Measurements from ENCODE around the gene ARMC8.

DNA sequence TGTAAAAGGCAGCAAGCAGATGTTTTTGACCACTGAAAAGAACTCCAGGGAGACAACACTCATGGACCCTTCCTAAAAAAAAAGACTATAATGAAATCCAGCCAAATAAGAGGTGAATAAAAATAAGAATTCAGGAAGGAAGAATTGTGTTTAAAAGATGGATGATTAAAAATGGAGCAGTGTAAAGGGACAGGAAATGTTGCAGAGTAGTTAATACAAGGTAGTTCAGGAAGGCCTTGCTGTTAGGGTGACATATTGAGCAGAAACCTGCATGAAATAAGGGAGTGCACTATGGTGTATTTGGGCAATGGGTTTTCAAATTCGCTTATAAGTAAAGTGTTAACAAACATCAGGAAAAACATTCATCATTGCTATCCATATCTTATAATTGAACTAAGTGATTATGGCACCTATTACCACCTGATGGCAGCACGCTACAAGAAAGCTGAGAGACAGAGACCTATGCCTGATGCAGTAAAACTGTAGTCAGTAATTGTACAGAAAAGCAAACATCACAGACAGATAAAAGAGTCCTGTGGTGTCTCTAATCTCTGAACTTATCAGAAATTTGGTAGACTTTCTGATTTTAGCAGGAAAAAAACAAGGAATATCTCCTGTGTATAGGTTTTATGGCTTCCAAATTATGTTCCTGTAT is 6.6 kb upstream of the ARMC8 start:
- TF ChIP-seq EZH2phosphoT487 (IDR thresholded peaks at IDR 0.05), result no peak
- TF ChIP-seq, protein P1, sequence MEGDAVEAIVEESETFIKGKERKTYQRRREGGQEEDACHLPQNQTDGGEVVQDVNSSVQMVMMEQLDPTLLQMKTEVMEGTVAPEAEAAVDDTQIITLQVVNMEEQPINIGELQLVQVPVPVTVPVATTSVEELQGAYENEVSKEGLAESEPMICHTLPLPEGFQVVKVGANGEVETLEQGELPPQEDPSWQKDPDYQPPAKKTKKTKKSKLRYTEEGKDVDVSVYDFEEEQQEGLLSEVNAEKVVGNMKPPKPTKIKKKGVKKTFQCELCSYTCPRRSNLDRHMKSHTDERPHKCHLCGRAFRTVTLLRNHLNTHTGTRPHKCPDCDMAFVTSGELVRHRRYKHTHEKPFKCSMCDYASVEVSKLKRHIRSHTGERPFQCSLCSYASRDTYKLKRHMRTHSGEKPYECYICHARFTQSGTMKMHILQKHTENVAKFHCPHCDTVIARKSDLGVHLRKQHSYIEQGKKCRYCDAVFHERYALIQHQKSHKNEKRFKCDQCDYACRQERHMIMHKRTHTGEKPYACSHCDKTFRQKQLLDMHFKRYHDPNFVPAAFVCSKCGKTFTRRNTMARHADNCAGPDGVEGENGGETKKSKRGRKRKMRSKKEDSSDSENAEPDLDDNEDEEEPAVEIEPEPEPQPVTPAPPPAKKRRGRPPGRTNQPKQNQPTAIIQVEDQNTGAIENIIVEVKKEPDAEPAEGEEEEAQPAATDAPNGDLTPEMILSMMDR (IDR thresholded peaks at IDR 0.05), result peak; percentile 50
- TF ChIP-seq EZH2 (IDR thresholded peaks at IDR 0.05), result no peak

Data from neural progenitor cell (in vitro differentiated cells).